Left colon (tissue), 2 donors: ENCODE results near the gene MAP3K6. TPM values are rescaled to one million over a fixed set of nuclear protein-coding genes. Genes with fewer than 3 reads are reported as not detected.
A peak's percentile ranks its signal among the peaks of the same experiment; 100 is the strongest.

Source experiments
- ATAC-seq: fragments of 200-7000 bp; cut with Tn5 transposase; one replicate; pipeline ENCODE4 v1.9.1; 2020; ENCODE audit warnings: mild to moderate bottlenecking, moderate library complexity
- DNase-seq, 2 donors: peaks; one replicate each; pipeline ENCODE4 v3.0.0-alpha.2; 2020
- intact Hi-C, 2 donors: fragments of 100-400 bp; cut with DNase I in 1 of 2; cut with micrococcal nuclease in 1 of 2; formaldehyde crosslinking; loops; one replicate each; pipeline versions ENCODE4 v1.11.2 to v1.14.0; 2022; cut with DNase I, micrococcal nuclease
- total RNA-seq, 2 donors: library from RNA; stranded (reverse); fragmentation: NEBNext Ultra II Directional; extraction: Animal tissue kit (Norgen Biotek cat#: 25700); gene quantifications; one replicate each; pipeline ENCODE4 v1.2.1, GENCODE V29; 2021
- donor health status: DM: no; HTN: no; CAD: no.
- donor health status: DM: yes; HTN: yes; CAD: no.

Gene MAP3K6
- total RNA-seq, 2 donors from 2014 or later = 14.6 to 34.9 TPM

- DNase-seq (peak; percentile 71 to 79), ATAC-seq (peak; percentile 84)
- intact Hi-C loops = no loop called here
Observed at GRCh38 chr1:27349784-27350662, 16.7 kb downstream of the MAP3K6 start.

DNA sequence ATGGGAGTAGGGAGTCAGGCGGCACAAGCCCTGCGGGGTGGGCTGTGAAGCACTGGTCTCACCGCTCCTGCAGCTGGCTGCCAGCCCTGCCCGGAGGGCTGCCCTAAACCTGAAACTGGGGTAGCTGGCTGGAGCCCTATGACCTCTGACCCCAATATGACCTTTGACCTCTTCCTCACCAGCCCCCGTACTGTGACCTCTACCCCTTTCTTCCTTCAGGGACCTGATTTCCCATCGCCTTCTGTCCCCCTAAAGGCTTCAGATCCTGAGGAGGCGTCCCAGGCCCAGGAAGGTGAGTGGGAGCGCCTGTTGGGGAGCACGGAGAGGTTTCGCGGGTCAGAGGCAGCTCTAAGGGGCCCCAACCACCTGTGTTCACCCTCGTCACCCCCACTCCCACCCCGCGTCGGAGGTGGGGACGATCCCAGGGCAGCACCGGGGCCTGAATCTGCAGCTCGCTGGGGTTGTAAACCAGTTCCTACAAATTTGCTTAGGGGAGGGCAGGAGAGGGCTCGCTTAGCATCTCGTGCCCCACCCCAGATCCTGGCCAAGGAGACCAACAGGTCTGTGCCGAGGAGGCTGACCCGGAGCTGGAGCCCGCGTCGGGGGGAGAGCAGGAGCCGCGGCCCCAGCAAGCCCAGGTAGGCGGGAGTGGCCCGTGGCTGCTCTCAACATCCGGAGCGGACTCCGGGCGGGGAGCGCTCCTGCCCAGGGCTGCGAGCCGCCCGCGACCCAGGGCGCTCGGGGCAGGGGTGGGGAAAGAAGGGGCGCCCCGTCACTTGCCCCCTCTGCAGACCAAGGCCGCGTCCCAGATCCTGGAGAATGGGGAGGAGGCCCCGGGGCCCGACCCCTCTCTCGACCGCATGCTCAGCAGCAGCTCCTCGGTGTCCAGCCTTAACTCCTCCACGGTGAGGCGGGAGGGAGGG, 17.6 kb downstream of the MAP3K6 start:
- intact Hi-C loops = no loop called here
- ATAC-seq (peak; percentile 86), DNase-seq (peak; percentile 79 to 81)

DNA sequence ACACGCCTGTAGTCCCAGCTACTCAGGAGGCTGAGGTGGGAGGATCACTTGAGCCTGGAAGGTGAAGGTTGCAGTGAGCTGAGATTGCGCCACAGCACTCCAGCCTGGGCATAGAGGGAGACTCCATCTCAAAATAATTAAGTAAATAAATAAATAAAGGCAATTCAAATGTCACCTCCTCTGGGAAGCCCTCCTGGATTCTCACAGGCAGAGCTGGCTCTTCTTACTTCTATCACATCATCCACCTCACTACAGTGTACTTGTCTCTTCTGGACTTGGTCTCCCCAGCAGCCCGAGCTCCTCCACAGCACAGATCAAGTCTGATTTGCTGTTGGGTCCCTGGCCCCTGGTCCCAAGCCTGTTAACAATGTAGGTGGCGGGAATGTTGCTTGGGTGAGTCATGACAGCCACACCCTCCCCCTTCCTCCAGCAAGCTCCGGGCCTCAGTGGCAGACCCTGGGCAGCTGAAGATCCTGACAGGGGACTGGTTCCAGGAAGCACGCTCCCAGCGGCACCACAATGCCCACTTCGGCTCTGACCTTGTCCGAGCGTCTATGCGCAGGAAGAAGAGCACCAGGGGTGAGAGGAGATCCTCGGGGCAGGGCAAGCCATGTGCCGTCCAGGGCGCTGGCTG, 19.7 kb downstream of the MAP3K6 start:
- ATAC-seq = no peak
- DNase-seq = no peak
- intact Hi-C loops = no loop called here

- no peak for DNase-seq
- intact Hi-C loops = no loop called here
- ATAC-seq = no peak
Observed at GRCh38 chr1:27346357-27346756, 20.4 kb downstream of the MAP3K6 start.

- no peak for DNase-seq
- intact Hi-C loops = no loop called here
- no peak for ATAC-seq
Observed at GRCh38 chr1:27345272-27345671, 21.5 kb downstream of the MAP3K6 start.

DNA sequence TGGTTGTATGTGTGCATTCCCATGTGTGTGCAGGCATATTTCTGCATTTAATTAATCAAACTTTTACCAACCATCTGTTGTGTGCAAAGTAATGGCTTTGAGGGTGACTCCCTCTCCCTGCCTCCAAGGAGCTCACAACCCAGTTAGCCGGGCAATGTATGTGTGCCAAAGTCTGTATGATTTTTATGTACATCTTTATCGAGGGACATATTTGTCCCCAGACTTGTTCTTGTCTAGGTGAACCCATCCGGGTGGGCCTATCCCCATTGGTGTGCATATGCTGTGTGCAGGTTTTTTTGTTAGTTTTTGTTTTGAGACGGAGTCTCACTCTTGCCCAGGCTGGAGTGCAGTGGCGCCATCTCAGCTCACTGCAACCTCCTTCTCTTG, 23.1 kb downstream of the MAP3K6 start:
- intact Hi-C loops = no loop called here
- DNase-seq (no peak), ATAC-seq (no peak)

- intact Hi-C loops = no loop called here
- peak in 1 of 2 donors; percentile 63 for DNase-seq
- ATAC-seq = peak; percentile 57
Observed at GRCh38 chr1:27342778-27343638, 23.8 kb downstream of the MAP3K6 start.

- DNase-seq (no peak), ATAC-seq (peak; percentile 55)
- intact Hi-C loops = no loop called here
Observed at GRCh38 chr1:27342391-27342777, 24.4 kb downstream of the MAP3K6 start.

- DNase-seq = peak in 1 of 2 donors; percentile 75
- intact Hi-C loops = no loop called here
- peak; percentile 87 for ATAC-seq
Observed at GRCh38 chr1:27341525-27342252, 25.1 kb downstream of the MAP3K6 start, which contains the start of gene SYTL1. Gene SYTL1, plus strand, starts transcription at chr1:27342022. Its CDS starts 3,313 bp downstream, at chr1:27345335.

DNA sequence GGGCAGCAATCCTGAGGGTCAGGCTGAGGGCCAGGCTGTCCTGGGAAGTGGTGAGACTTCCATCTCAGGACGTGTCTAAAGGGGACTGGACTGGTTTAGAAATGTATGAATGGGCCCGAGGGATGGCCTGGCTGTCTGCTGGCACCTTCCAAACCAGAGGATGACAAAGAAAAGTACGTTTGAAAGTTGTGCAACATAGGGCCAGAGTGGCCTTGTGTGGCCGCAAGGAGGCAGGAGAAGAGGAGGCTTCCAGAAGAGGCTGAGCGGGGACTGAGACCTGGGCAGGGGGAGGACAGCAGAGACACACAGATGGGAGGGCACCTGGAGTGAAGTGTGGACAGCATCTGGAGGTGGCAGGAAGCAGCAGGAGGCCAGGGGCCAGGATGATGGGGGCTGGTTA, 27.5 kb downstream of the MAP3K6 start:
- DNase-seq (no peak), ATAC-seq (no peak)
- intact Hi-C loops = loop anchor here in 1 of 2 donors (10.0 kb wide), 1 partner anchor 46 kb away; the partner anchor contains the start of gene CD164L2

DNA sequence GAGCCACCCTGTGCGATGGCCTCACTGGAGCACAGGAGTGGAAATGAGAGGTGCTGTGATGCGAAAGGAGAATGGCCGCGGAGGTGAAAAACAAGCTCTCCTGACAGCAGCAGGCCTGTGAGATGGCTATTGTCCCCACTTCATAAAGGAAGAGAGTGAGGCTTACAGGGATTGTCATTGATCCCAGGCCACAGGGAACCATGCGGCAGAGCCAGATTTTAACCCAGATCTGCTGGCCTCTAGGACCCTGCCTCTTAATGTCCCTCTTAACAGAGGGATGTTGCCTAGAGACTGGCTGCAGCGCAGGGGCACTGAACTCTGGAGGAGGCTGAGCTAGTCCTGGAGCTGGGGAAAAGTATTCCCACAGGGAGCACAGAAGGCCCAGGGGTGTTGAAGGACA, 28.0 kb downstream of the MAP3K6 start:
- intact Hi-C loops = loop anchor here in 1 of 2 donors (10.0 kb wide), 1 partner anchor 46 kb away; the partner anchor contains the start of gene CD164L2
- ATAC-seq = no peak
- no peak for DNase-seq

DNA sequence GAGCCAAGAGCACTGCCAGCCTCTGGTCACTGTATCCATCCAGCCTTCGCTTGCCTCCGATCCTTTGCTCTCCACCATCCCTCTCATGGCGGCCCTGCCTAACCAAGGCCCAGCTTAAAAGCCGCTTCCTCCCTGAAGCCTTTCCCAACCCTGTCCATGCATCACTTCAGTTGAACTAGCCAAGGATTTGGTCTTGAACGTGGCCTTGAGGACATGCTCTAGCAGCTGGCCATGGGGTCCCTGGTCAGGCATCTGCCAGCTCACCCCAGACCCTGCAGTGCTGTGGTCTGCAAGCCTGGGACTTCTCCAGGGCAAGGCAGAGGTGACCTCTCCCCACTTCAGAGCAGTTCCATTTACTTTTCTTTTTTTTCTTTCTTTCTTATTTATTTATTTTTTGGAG, 30.0 kb downstream of the MAP3K6 start:
- intact Hi-C loops = loop anchor here in 1 of 2 donors (10.0 kb wide), 1 partner anchor 48 kb away; the partner anchor contains the start of gene CD164L2
- no peak for DNase-seq

GRCh38 chr1:27335506-27336422, 31.0 kb downstream of the MAP3K6 start:
- no peak for DNase-seq
- no peak for ATAC-seq
- intact Hi-C loops = loop anchor here in 1 of 2 donors (10.0 kb wide), 1 partner anchor 49 kb away; the partner anchor contains the start of gene CD164L2

More for the DNA sequence above, 30.0 kb downstream of the MAP3K6 start:
- no peak for ATAC-seq

DNA sequence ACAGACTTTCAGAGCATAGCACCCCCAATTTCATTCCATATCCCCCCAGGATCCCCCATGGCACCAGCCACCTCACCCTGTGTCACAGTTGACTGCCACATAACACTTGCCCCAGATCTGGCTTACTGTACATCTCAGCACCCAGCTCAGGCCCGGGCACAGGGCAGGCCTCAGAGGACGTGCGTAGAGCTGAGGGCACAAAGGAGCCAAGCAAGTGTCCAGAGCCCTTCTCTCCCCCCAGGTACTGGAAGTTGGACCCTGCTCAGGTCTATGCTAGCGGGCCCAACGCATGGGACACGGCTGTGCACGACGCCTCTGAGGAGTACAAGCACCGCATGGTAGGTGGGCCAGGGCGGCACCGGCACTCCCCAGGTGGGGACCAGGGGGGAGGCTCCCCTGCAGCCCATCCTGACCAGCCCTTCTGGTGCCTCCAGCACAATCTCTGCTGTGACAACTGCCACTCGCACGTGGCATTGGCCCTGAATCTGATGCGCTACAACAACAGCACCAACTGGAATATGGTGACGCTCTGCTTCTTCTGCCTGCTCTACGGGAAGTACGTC, 33.0 kb downstream of the MAP3K6 start:
- intact Hi-C loops = loop anchor here in 1 of 2 donors (10.0 kb wide), 1 partner anchor 51 kb away; the partner anchor contains the start of gene CD164L2
- ATAC-seq = no peak
- DNase-seq = no peak

- DNase-seq (peak in 1 of 2 donors; percentile 40), ATAC-seq (peak; percentile 74)
- intact Hi-C loops = loop anchor here in 1 of 2 donors (10.0 kb wide), 1 partner anchor 52 kb away; the partner anchor contains the start of gene CD164L2
Observed at GRCh38 chr1:27332536-27333281, 34.1 kb downstream of the MAP3K6 start.
